GM19351 (cell line): Measurements from ENCODE around the gene DLG2.
A peak's percentile ranks its signal among the peaks of the same experiment; 100 is the strongest.

ENCODE experiments used
- ATAC-seq: cut with Tn5 transposase; IDR thresholded peaks from one replicate; pipeline ENCODE4 v1.9.1; 2021; ENCODE audit warnings: mild to moderate bottlenecking, moderate library complexity; ENCODE audit not compliant: unreplicated experiment

DLG2 gene

GRCh38 chr11:84612645-84613044 lies 1014.5 kb downstream of the DLG2 start:
- no peak for ATAC-seq

GRCh38 chr11:84608837-84609196 lies 1018.3 kb downstream of the DLG2 start:
- no peak for ATAC-seq

- no peak for ATAC-seq
Measured at GRCh38 chr11:84607975-84608836, 1018.9 kb downstream of the DLG2 start.

GRCh38 chr11:84594602-84595001 lies 1032.5 kb downstream of the DLG2 start:
- ATAC-seq = no peak

GRCh38 chr11:84590106-84590505 lies 1037.0 kb downstream of the DLG2 start:
- ATAC-seq = no peak

GRCh38 chr11:84588131-84588829 lies 1038.9 kb downstream of the DLG2 start:
- no peak for ATAC-seq

GRCh38 chr11:84583106-84583505 lies 1044.0 kb downstream of the DLG2 start:
- no peak for ATAC-seq

GRCh38 chr11:84581083-84581482 lies 1046.1 kb downstream of the DLG2 start:
- ATAC-seq = no peak

- no peak for ATAC-seq
Measured at GRCh38 chr11:84580428-84580827, 1046.7 kb downstream of the DLG2 start.

- ATAC-seq = no peak
Measured at GRCh38 chr11:84573868-84574267, 1053.3 kb downstream of the DLG2 start.

- no peak for ATAC-seq
Measured at GRCh38 chr11:84566671-84567070, 1060.5 kb downstream of the DLG2 start.

GRCh38 chr11:84564867-84565184 lies 1062.3 kb downstream of the DLG2 start:
- ATAC-seq = no peak

- ATAC-seq = peak; percentile 88
Measured at GRCh38 chr11:84564180-84564866, 1062.8 kb downstream of the DLG2 start.

GRCh38 chr11:84563356-84563755 lies 1063.8 kb downstream of the DLG2 start:
- no peak for ATAC-seq

GRCh38 chr11:84560206-84560605 lies 1066.9 kb downstream of the DLG2 start:
- no peak for ATAC-seq

GRCh38 chr11:84558085-84558905 lies 1068.8 kb downstream of the DLG2 start:
- peak; percentile 98 for ATAC-seq

GRCh38 chr11:84552791-84553190 lies 1074.4 kb downstream of the DLG2 start:
- no peak for ATAC-seq

GRCh38 chr11:84549217-84549616 lies 1077.9 kb downstream of the DLG2 start:
- ATAC-seq = peak; percentile 96

- no peak for ATAC-seq
Measured at GRCh38 chr11:84544566-84544965, 1082.6 kb downstream of the DLG2 start.

GRCh38 chr11:84543367-84544159 lies 1083.6 kb downstream of the DLG2 start:
- no peak for ATAC-seq
